GM12872 (cell line): ENCODE results near the gene PEX7.

Source experiments
- CTCF ChIP-seq: IDR thresholded peaks from 3 replicates; pipeline ENCODE4 v1.5.1; 2011; ENCODE audit warnings: low read depth, mild to moderate bottlenecking, low read length, moderate library complexity; ENCODE audit not compliant: insufficient read depth

Gene PEX7

GRCh38 chr6:136901212-136901784 is 78.9 kb downstream of the PEX7 start:
- no peak for TF ChIP-seq CTCF

DNA sequence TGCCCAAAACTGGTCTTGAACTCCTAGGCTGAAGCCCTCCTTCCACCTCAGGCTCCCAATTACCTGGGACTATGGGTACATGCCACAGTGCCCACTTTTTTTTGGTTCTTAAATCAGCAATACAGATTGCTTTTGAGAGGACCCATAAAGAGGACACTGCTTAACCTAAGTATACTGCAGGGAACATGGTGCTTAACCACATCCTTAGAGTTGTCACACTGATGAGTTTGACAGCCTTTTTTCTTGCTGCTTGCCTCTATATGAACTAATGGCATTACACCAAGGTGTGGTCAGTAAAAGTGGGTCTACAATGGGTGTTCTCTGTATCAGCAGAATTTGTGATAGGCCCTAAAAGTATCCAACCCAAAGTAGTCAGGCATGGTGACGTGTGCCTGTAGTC is 92.6 kb downstream of the PEX7 start:
- no peak for TF ChIP-seq CTCF

DNA sequence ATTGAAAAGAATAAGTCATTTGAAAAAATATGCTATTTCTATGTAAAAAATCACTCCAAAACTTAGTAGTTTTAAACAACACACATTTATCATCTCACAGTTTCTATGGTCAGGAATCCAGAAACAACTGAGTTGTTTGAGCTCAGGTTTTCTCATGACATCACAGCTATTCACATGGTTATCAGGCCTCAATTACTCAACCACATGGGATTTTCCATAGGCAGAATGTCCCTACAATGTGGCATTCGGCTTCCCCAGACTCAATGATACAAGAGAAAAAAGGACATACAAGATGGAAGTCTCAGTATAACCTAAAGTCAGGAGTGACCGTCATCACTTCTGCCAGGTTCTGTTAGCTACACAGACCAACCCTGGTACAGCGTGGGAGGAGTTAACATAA is 96.3 kb downstream of the PEX7 start:
- no peak for TF ChIP-seq CTCF

DNA sequence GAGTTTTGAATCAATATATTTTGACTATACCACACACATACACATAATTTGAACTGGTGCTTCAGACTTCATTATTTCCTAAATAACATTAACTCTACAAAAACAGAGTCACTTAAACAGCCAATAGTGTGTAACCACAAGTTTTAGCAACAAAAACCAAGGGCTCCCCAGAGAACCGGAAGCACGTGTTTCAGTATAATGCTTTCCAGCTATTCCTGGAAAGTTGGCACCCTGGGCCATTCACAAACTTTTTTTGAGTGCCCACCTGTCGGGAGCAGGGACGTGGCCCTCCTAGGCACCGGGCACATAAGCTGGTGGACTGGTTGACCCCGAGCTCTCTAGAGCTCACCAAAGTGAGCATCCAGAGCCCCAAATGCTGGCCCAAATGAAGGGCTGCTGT is 97.8 kb downstream of the PEX7 start:
- TF ChIP-seq CTCF = no peak

DNA sequence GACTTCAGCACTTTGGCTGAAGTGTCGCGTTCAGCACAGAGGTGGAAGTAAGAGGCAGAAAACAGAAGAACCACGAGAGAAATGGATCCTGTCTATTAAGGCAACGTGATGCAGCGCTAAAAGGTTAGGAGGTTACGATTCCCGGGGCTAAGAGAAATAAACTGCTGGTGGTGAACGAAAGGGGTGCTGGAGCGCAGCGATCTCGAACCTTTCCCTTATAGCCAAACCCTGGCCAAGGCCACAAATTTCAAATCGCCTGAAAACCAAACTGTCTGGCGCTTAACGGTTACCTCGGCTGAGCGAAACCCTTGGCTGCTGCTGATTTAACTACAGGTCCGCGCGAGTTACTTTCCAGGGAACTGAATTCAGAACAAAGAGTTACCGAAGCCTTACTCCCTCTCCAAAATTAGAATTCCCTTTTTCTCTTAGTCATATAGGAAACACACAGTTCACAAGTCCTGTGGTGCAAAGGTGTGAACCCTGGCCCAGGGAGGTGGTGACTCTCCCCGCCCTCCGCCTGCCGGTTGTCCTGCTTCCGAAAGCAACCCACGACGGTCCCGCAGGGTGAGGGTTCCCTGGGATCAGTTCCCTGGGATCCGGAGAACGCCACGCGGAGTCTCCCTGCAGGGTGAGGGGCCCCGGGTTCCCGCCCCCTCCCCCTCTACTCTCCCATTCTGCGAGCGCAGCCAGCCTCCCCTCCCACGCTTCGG is 98.4 kb downstream of the PEX7 start:
- TF ChIP-seq CTCF = no peak

- TF ChIP-seq CTCF = no peak
Measured at GRCh38 chr6:136921381-136921935, 99.1 kb downstream of the PEX7 start.

DNA sequence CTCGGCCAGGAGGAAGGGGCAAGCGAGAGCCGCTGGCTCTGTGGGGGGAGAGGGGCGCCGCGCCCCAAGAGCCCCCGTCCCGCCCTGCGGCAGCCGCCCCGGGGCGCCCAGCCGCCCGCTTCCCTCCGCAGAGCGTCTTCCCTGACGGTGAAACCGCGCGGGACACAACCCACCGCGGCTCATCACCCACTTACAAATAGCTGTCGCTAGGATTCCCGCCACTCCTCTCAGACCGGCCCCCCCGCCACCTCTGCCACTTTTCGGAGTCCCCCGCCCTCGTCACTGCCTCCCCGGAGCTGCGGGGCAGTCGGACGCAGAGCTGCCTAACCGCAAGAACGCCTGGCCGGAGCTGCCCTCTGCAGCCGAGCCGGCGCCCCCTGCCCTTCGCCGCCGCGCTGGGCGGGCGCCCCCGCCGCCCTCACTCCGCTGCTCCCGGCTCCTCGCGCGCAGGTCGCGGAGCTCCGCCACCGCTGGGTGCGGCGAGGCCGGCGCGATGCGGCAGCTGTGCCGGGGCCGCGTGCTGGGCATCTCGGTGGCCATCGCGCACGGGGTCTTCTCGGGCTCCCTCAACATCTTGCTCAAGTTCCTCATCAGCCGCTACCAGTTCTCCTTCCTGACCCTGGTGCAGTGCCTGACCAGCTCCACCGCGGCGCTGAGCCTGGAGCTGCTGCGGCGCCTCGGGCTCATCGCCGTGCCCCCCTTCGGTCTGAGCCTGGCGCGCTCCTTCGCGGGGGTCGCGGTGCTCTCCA is 99.7 kb downstream of the PEX7 start, which contains the start of gene SLC35D3:
SLC35D3 (plus strand) TSS at position 366 of the 749 bp plus-strand sequence; CDS start at position 494, 128 bp downstream.
- TF ChIP-seq CTCF = no peak
